ENCODE results near the gene SYTL1.
A peak's percentile ranks its signal among the peaks of the same experiment; 100 is the strongest.

Gene SYTL1, protein sequence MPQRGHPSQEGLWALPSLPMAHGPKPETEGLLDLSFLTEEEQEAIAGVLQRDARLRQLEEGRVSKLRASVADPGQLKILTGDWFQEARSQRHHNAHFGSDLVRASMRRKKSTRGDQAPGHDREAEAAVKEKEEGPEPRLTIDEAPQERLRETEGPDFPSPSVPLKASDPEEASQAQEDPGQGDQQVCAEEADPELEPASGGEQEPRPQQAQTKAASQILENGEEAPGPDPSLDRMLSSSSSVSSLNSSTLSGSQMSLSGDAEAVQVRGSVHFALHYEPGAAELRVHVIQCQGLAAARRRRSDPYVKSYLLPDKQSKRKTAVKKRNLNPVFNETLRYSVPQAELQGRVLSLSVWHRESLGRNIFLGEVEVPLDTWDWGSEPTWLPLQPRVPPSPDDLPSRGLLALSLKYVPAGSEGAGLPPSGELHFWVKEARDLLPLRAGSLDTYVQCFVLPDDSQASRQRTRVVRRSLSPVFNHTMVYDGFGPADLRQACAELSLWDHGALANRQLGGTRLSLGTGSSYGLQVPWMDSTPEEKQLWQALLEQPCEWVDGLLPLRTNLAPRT

GRCh38 chr1:27341525-27342252, at the start of gene SYTL1:
TSS of gene SYTL1 (plus strand) at chr1:27342022. CDS start at chr1:27345335, 3,313 bp downstream.
- peak; percentile 37 to 48 for DNase-seq (ENCODE audit: low read depth in 2 of 2)

DNA sequence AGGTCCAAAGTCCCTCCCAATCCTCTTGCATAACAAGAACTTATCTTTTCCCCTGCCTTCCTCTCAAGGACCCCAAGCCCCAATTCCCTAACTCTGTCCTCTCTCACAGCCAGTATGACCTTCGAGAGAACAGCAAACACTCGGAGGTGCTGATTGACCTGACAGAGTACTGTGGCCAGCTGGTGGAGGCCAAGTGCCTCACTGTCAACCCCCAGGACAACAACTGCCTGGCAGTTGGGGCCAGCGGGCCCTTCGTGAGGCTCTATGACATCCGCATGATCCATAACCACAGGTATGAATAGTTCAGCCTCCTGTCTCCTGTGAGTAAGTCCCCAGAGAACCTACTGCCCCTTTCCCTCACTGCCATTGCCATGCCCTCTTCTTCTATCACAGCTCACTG, 49.7 kb upstream of the SYTL1 start:
- DNase-seq (ENCODE audit: low read depth in 2 of 2): no peak

- DNase-seq (ENCODE audit: low read depth in 2 of 2): no peak
Observed at GRCh38 chr1:27293915-27294314, 47.9 kb upstream of the SYTL1 start.

DNA sequence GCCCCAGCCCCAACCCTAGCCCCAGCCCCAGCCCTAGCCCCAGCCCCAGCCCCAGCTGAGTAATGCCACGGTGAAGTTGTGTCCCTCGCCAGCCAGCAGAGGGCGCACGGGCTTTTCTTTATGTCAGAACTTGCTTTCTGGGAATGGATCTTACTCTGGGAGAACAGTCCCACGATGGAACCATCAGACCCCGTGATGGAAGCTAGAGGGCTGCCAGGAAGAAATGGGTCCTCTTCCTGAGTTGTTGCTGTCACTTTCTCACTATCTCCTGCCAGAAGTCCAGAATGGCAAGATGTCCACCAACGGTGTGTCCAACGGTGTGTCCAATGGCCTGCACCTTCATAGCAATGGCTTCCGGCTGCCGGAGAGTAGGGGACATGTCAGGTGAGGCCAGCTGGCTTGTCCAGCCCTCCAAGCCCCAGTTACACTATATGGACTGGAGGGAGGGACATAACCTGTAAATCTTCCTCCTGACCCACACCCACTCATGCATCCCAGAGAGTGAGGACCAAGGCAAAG, 45.0 kb upstream of the SYTL1 start:
- DNase-seq (ENCODE audit: low read depth in 2 of 2): peak; percentile 32 to 56

DNA sequence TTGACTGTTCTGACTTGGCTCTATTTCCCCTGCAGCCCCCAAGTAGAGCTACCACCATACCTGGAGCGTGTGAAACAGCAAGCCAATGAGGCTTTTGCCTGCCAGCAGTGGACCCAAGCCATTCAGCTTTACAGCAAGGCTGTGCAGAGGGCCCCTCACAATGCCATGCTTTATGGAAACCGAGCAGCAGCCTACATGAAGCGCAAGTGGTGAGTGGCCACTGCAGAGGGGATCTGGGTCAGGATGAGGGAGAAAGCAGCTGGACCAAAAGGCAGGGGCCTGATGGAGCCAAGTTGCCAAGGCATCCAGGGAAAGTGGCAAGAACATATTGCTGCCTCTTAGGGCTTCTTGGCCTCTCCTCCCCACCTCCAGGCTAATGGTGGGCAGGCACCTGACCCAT, 43.9 kb upstream of the SYTL1 start:
- DNase-seq (ENCODE audit: low read depth in 2 of 2): no peak

- DNase-seq (ENCODE audit: low read depth in 2 of 2): no peak
Observed at GRCh38 chr1:27298632-27299384, 43.0 kb upstream of the SYTL1 start.

GRCh38 chr1:27299385-27300271, 42.2 kb upstream of the SYTL1 start:
- no peak for DNase-seq (ENCODE audit: low read depth in 2 of 2)

- peak; percentile 49 to 54 for DNase-seq (ENCODE audit: low read depth in 2 of 2)
Observed at GRCh38 chr1:27300341-27301051, 41.3 kb upstream of the SYTL1 start.

GRCh38 chr1:27301052-27301422, 40.8 kb upstream of the SYTL1 start:
- DNase-seq (ENCODE audit: low read depth in 2 of 2): no peak

DNA sequence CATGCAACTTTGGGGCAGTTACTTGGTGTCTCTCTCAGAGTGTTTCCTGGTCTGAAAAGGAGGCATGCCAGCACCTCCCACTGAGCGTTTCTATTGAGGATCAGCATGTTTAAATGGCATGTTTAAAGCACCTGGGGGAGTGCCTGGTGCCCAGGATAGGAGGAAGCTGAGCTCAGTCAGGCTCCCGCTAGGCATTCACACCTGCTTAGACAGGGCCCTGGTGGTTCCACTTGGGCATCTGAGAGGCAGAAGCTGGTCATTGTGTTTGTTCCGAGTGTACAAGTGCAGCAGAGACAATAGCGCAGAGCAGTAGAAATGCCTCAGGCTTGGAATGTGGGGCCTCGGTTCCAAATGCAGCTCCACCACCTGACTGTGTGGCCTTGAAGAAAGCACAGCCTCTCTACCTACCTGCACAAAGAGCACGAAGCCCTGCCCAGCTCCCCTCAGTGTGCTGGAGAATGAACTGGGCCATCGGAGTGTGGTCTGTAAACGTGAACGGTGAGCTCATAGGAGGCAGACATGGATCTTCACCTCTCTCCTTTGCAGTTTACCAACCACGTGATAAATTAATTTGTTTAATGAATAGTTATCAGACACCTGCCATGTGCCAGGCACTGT, 40.1 kb upstream of the SYTL1 start:
- DNase-seq (ENCODE audit: low read depth in 2 of 2): no peak

DNA sequence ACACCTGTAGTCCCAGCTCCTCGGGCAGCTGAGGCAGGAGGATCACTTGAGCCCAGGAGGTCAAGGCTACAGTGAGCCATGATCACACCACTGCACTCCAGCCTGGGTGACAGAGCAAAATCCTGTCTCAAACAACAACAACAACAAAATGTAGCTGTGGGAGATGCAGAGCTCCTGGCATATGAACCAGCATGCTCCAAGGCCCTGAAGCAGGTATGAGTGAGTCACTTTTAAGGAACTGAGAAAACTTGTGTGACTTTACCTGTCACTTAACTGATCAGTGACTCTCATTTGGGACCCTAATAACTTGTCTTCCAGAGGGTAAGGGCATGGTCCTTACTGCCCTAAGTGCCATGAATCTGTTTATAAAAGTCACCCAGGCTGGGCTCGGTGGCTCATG, 39.2 kb upstream of the SYTL1 start:
- no peak for DNase-seq (ENCODE audit: low read depth in 2 of 2)

GRCh38 chr1:27303509-27303908, 38.3 kb upstream of the SYTL1 start:
- DNase-seq (ENCODE audit: low read depth in 2 of 2): no peak

DNA sequence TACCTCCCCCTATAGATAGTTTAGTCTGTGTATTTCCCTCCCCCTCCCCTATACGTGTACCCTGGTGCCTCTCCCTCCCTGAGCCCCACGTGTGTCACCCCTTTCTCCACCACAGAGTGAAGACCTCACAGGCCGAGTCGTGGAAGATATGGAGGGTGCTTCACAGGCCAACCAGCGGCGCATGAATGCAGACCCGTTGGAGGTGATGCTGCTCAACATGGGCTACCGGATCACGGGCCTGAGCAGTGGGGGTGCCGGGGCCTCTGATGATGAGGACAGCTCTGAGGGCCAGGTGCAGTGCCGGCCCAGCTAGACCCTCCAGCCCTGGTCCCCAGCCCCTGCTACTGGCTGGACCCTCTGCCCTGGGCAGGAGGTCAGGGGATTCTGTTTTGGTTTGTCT, 35.8 kb upstream of the SYTL1 start:
- no peak for DNase-seq (ENCODE audit: low read depth in 2 of 2)

DNA sequence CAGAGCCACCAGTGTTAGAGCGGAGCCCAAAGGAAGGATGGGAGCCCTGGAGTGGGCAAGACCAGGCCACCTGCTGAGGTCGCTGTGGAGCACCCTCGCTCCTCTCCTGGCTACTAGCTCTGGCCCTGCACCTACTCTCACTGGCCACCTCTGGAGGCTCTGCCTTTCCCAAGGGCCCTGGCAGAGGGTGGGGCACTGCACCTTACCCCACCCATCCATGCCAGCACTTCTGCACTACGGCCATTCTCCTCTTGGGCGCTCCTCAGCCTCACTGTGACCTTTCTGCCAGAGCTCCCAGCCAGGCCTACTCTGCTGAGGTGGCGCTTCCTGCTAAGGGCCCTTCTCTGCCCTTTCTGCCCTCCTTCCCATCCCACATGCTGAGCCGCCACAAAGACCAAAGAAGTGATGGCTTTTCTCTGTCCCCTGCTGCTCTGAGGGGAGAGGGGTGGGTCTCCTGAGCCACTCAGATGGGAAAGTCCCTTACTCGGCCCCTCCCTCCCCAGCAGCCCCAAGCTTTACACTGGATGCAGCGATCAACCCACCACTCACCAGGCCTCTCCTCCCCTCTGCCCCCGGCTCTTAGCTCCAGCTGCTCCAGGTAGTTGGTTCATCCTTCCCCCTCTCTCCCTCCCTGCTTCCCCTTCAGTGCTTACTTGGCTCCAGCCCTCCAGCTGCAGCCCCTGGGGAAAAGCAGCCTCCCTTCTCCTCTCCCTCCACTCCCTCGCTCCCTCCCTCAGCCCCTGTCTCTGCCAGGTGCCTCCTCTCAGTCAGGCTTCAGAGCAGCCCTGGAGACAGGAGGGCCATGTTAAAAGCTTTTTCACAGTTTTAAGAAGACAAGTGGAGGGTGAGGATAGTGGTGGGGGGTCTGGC, 34.7 kb upstream of the SYTL1 start:
- DNase-seq (ENCODE audit: low read depth in 2 of 2): no peak

GRCh38 chr1:27307874-27308598, 33.8 kb upstream of the SYTL1 start:
- DNase-seq (ENCODE audit: low read depth in 2 of 2): no peak

GRCh38 chr1:27314169-27314568, 27.7 kb upstream of the SYTL1 start:
- no peak for DNase-seq (ENCODE audit: low read depth in 2 of 2)

GRCh38 chr1:27314737-27315136, 27.1 kb upstream of the SYTL1 start:
- no peak for DNase-seq (ENCODE audit: low read depth in 2 of 2)

DNA sequence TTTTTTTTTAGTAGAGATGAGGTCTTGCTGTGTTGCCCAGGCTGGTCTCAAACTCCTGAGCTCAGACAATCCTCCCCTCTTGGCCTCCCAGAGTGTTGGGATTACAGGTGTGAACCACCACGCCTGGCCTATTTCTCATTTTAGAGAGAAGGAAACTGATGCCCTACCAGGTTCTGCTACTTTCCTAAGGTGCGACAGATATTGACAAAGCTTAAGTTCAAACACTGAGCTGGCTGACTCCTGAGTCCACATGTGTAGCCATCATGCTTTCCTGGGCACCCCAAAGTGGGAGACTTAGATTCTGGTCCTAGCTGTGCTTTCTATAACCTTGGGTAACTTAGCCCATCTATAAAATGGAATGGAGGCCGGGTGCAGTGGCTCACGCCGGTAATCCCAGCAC, 25.0 kb upstream of the SYTL1 start:
- DNase-seq (ENCODE audit: low read depth in 2 of 2): no peak
